ENCODE data around the gene CARD14. TPM values are rescaled to one million over a fixed set of nuclear protein-coding genes. Genes with fewer than 3 reads are reported as not detected.

Gene CARD14
- total RNA-seq, 2 experiments from 2014 or later, result not detected

- Mint-ChIP-seq H3K27me3 (no peaks in the 10 kb centered on the region), H3K4me3 (no peak overlapping the region), H3K4me1 (ENCODE audit: low read depth) (peaks cover 21% of the 10 kb centered on the region), H3K27ac (no peak overlapping the region), H3K36me3 (ENCODE audit: low read depth) (peaks cover 75% of the 10 kb centered on the region), H3K9me3 (no peaks in the 10 kb centered on the region)
- no peak for DNase-seq
- Histone ChIP-seq H3K4me3 (ENCODE audit: low read length) (no peak overlapping the region), H3K9me3 (ENCODE audit: control insufficient read depth in 1 of 2, insufficient read depth in 1 of 2, low read length in 2 of 2) (no peaks in the 10 kb centered on the region), H3K27me3 (ENCODE audit: control insufficient read depth in 1 of 2, insufficient read depth in 2 of 2, low read length in 2 of 2) (no peaks in the 10 kb centered on the region), H3K27ac (ENCODE audit: low read depth in 1 of 2, low read length in 2 of 2) (no peak overlapping the region), H3K4me1 (ENCODE audit: insufficient read depth, low read length) (peaks cover 18% of the 10 kb centered on the region), H3K36me3 (ENCODE audit: insufficient read depth, low read length) (peaks cover 82% of the 10 kb centered on the region)
- POLR2A ChIA-PET, result no interaction called here
- no peak for ATAC-seq (ENCODE audit: poor library complexity)
- no peak for TF ChIP-seq CTCF (IDR thresholded peaks at IDR 0.05)
- CTCF ChIA-PET, result no interaction called here
- intact Hi-C loops (cut with DNase I, micrococcal nuclease), result no loop called here
These were observed 43.8 kb downstream of the CARD14 start for GRCh38 chr17:80213643-80213975.

GRCh38 chr17:80214012-80214877 lies 44.4 kb downstream of the CARD14 start:
- H3K36me3 ChIP-seq (ENCODE audit: insufficient read depth, low read length), result peaks cover 75% of the 10 kb centered on the region
- H3K4me1 Mint-ChIP-seq (ENCODE audit: low read depth), result peaks cover 27% of the 10 kb centered on the region
- POLR2A ChIA-PET, result no interaction called here

GRCh38 chr17:80214878-80215210 lies 45.0 kb downstream of the CARD14 start:
- CTCF ChIA-PET, result no interaction called here
- Histone ChIP-seq H3K36me3 (ENCODE audit: insufficient read depth, low read length) (peaks cover 73% of the 10 kb centered on the region), H3K27ac (ENCODE audit: low read depth in 1 of 2, low read length in 2 of 2) (no peak overlapping the region), H3K4me1 (ENCODE audit: insufficient read depth, low read length) (peaks cover 31% of the 10 kb centered on the region), H3K9me3 (ENCODE audit: control insufficient read depth in 1 of 2, insufficient read depth in 1 of 2, low read length in 2 of 2) (no peaks in the 10 kb centered on the region), H3K27me3 (ENCODE audit: control insufficient read depth in 1 of 2, insufficient read depth in 2 of 2, low read length in 2 of 2) (no peaks in the 10 kb centered on the region), H3K4me3 (ENCODE audit: low read length) (no peak overlapping the region)
- Mint-ChIP-seq H3K36me3 (ENCODE audit: low read depth) (peaks cover 81% of the 10 kb centered on the region), H3K27me3 (no peaks in the 10 kb centered on the region), H3K27ac (no peak overlapping the region), H3K4me1 (ENCODE audit: low read depth) (peaks cover 33% of the 10 kb centered on the region), H3K4me3 (no peak overlapping the region), H3K9me3 (no peaks in the 10 kb centered on the region)
- ATAC-seq (ENCODE audit: poor library complexity) (no peak), DNase-seq (no peak)
- TF ChIP-seq CTCF (IDR thresholded peaks at IDR 0.05), result no peak
- POLR2A ChIA-PET, result no interaction called here
- intact Hi-C loops (cut with DNase I, micrococcal nuclease), result loop anchor here in 1 of 2 experiments (5.0 kb wide), 1 partner anchor 68 kb away; the partner anchor contains the start of gene EIF4A3

More at GRCh38 chr17:80214012-80214877, 44.4 kb downstream of the CARD14 start:
- no peak overlapping the region for H3K27ac ChIP-seq (ENCODE audit: low read depth in 1 of 2, low read length in 2 of 2)
- H3K27me3 ChIP-seq (ENCODE audit: control insufficient read depth in 1 of 2, insufficient read depth in 2 of 2, low read length in 2 of 2), result no peaks in the 10 kb centered on the region
- H3K36me3 Mint-ChIP-seq (ENCODE audit: low read depth), result peaks cover 78% of the 10 kb centered on the region
- no peak overlapping the region for H3K4me3 ChIP-seq (ENCODE audit: low read length)
- peaks cover 25% of the 10 kb centered on the region for H3K4me1 ChIP-seq (ENCODE audit: insufficient read depth, low read length)
- intact Hi-C loops (cut with DNase I, micrococcal nuclease), result no loop called here
- DNase-seq (no peak), ATAC-seq (ENCODE audit: poor library complexity) (no peak)
- H3K9me3 Mint-ChIP-seq, result no peaks in the 10 kb centered on the region
- H3K4me3 Mint-ChIP-seq, result no peak overlapping the region
- CTCF ChIA-PET, result no interaction called here
- H3K27me3 Mint-ChIP-seq, result no peaks in the 10 kb centered on the region
- H3K27ac Mint-ChIP-seq, result no peak overlapping the region
- no peaks in the 10 kb centered on the region for H3K9me3 ChIP-seq (ENCODE audit: control insufficient read depth in 1 of 2, insufficient read depth in 1 of 2, low read length in 2 of 2)
- TF ChIP-seq CTCF (IDR thresholded peaks at IDR 0.05), result no peak
